Heart left ventricle (tissue), 13 donors: ENCODE data around the gene XAGE3.

Source experiments
- CTCF ChIP-seq, 12 donors: fragments of 200-600 bp; sonication (generic) in 4 of 12; IDR thresholded peaks; one replicate each; pipeline versions ENCODE4 v1.5.0 to v1.8.0; 2018 to 2022; ENCODE audit warnings: antibody characterized with exemption in 12 of 12, mild to moderate bottlenecking in 5 of 12
- POLR2A ChIP-seq, 2 donors: fragments of 450-650 bp; IDR thresholded peaks; one replicate each; pipeline ENCODE4 v1.6.1; 2017; ENCODE audit warnings: antibody characterized with exemption in 2 of 2, mild to moderate bottlenecking in 2 of 2, moderate library complexity in 2 of 2
- donor health status: ischemic (EF 13 %, LVEDD 7.1; RV severe dilation, severe dysfunction).
- donor health status: DM: no; HTN: yes; CAD: no.
- donor health status: DM: no; HTN: no; CAD: no.
- donor health status: ischemic (EF 25% LVEDD 6.9; RV normal size, moderate dysfunction).
- donor health status: ischemic (EF 25% LVEDD 5.7; RV mildly dilated, moderate dysfunction).
- donor health status: ischemic (EF 35%, LVEDD 5.7; RV mildly dilated, moderate dysfunction).
- donor health status: nonischemic (EF 11% LVEDD 7.7; RV severe dilation, severe dysfunction).
- donor health status: DM: yes; HTN: yes; CAD: no.
- donor health status: PGD.
- donor health status: ischemic (EF 29% LVEDD 5.4; RV normal size, mild dysfunction).
- donor health status: nonischemic (EF 23%, LVEDD 6.1; RV moderate dilation, normal function).

GRCh38 chrX:52819788-52820187 lies 48.1 kb downstream of the XAGE3 start:
- TF ChIP-seq CTCF (IDR thresholded peaks at IDR 0.05) = no peak
- no peak for TF ChIP-seq POLR2A (IDR thresholded peaks at IDR 0.05)
